ENCODE measurements around the gene CCDC85C. TPM values are rescaled to one million over a fixed set of nuclear protein-coding genes. Genes with fewer than 3 reads are reported as not detected.
A peak's percentile ranks its signal among the peaks of the same experiment; 100 is the strongest.

CCDC85C gene
- total RNA-seq, 4 donors from 2014 or later = 0.88 to 56.3 (median 13.6) TPM

DNA sequence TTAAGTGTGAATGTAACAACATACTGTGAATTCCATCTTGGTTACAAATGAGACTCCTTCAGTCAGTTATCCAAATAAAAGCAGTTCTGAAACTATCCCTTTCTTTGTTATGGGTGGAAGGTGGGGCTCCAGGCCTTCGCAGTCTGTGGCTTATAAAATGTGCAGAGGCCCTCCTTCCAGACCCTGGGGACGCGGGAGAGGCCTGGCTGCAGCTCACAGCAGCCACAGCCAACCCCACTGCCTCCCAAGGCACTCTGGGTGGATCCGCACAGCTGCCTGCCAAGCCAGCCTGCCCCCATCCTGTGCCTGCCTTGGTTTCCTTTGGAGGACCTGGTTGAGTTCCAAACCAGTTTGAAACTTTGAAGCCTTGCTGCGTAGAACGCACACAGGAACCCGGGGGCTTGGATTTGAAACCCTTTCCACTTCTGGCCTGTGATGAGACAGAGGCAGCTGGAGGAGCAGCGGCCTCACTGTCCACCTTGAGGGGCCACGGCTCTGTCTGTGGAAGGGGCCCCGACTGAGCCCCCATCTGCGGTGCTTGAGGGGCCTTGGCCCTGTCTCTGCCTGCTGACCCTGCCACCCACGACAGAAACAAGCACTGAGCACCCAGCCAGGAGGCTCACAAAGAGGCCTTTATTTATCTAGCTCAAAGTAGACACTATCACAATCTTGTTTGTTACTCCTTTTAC lies 92.4 kb downstream of the CCDC85C start:
- peak overlapping the region; percentile 12 to 16 for H3K27ac ChIP-seq
- H3K4me3 ChIP-seq = no peak overlapping the region
- no peaks in the 10 kb centered on the region for H3K4me1 ChIP-seq
- intact Hi-C loops (cut with DNase I; ENCODE audit: low total_unique reads) = no loop called here
- H3K36me3 ChIP-seq = no peaks in the 10 kb centered on the region
- no peaks in the 10 kb centered on the region for H3K9me3 ChIP-seq
- H3K27me3 ChIP-seq = no peaks in the 10 kb centered on the region
- DNase-seq = peak in 1 of 2 donors; percentile 21
- TF ChIP-seq POLR2A (IDR thresholded peaks at IDR 0.05) = no peak
- TF ChIP-seq, protein P1, sequence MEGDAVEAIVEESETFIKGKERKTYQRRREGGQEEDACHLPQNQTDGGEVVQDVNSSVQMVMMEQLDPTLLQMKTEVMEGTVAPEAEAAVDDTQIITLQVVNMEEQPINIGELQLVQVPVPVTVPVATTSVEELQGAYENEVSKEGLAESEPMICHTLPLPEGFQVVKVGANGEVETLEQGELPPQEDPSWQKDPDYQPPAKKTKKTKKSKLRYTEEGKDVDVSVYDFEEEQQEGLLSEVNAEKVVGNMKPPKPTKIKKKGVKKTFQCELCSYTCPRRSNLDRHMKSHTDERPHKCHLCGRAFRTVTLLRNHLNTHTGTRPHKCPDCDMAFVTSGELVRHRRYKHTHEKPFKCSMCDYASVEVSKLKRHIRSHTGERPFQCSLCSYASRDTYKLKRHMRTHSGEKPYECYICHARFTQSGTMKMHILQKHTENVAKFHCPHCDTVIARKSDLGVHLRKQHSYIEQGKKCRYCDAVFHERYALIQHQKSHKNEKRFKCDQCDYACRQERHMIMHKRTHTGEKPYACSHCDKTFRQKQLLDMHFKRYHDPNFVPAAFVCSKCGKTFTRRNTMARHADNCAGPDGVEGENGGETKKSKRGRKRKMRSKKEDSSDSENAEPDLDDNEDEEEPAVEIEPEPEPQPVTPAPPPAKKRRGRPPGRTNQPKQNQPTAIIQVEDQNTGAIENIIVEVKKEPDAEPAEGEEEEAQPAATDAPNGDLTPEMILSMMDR (IDR thresholded peaks at IDR 0.05) = no peak

DNA sequence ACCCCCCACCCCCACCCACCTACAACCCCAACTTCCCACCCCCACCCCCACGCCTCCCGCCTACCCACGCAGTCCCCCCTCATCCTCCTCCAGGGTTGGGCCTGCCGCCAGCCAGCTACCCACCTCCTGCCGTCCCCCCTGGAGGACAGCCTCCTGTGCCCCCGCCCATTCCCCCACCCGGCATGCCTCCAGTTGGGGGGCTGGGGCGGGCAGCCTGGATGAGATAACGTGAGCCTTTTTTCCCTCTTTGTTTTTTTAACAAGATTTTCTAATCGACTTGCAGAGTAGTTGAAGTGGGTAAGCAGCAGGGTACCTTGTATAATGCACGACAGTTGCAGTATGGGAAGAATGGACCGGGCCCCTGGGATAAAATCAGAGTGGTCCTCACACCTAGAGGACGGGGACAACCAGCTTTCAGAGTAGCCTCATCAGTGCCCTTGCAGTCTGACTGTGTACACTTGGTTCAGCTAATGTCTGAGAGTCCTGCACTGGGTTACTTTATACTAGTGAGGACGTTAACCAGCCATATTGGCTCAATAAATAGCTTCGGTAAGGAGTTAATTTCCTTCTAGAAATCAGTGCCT lies 93.4 kb downstream of the CCDC85C start:
- H3K4me1 ChIP-seq = no peaks in the 10 kb centered on the region
- no peak overlapping the region for H3K4me3 ChIP-seq
- H3K27me3 ChIP-seq = no peaks in the 10 kb centered on the region
- no peak for TF ChIP-seq POLR2A (IDR thresholded peaks at IDR 0.05)
- TF ChIP-seq, protein P1 (IDR thresholded peaks at IDR 0.05) = no peak
- peak overlapping the region in 1 of 2 donors; percentile 2 for H3K27ac ChIP-seq
- intact Hi-C loops (cut with DNase I; ENCODE audit: low total_unique reads) = no loop called here
- H3K9me3 ChIP-seq = no peaks in the 10 kb centered on the region
- H3K36me3 ChIP-seq = no peaks in the 10 kb centered on the region
- DNase-seq = no peak

DNA sequence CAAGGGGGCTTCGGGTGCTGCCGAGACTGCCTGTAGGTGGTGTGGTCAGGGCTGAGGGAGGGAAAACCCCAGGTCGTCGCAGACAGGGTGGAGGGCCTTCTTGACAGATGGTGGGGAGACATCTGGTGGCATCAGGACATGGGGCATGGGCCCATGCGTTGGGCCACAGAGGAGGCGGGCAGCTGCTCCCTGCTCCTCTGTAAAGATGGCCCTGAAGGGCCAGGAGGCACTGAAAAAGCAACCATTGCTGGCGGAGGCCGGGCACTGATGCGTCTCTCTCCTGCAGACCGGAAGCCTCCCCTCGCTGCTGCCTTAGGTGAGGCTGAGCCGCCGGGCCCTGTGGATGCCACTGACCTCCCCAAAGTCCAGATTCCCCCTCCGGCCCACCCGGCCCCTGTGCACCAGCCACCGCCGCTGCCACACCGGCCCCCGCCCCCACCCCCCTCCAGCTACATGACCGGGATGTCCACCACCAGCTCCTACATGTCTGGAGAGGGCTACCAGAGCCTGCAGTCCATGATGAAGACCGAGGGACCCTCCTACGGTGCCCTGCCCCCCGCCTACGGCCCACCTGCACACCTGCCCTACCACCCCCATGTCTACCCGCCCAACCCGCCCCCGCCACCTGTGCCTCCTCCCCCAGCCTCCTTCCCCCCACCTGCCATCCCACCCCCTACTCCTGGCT lies 94.0 kb downstream of the CCDC85C start:
- no peaks in the 10 kb centered on the region for H3K27me3 ChIP-seq
- TF ChIP-seq, protein P1 (IDR thresholded peaks at IDR 0.05) = no peak
- TF ChIP-seq POLR2A (IDR thresholded peaks at IDR 0.05) = no peak

GRCh38 chr14:99508896-99509629 lies 94.9 kb downstream of the CCDC85C start:
- Histone ChIP-seq H3K27me3 (no peaks in the 10 kb centered on the region), H3K27ac (no peak overlapping the region), H3K36me3 (no peaks in the 10 kb centered on the region), H3K4me3 (no peak overlapping the region), H3K4me1 (no peaks in the 10 kb centered on the region), H3K9me3 (no peaks in the 10 kb centered on the region)
- peak in 1 of 2 donors; percentile 21 for DNase-seq
- TF ChIP-seq, protein P1 (IDR thresholded peaks at IDR 0.05) = no peak
- TF ChIP-seq POLR2A (IDR thresholded peaks at IDR 0.05) = no peak
- intact Hi-C loops (cut with DNase I; ENCODE audit: low total_unique reads) = no loop called here

More for the DNA sequence above, 94.0 kb downstream of the CCDC85C start:
- intact Hi-C loops (cut with DNase I; ENCODE audit: low total_unique reads) = no loop called here
- Histone ChIP-seq H3K36me3 (no peaks in the 10 kb centered on the region), H3K9me3 (no peaks in the 10 kb centered on the region), H3K27ac (no peak overlapping the region), H3K4me1 (no peaks in the 10 kb centered on the region), H3K4me3 (no peak overlapping the region)
- no peak for DNase-seq
